ENCODE measurements around the gene TRAF6.

Gene TRAF6

DNA sequence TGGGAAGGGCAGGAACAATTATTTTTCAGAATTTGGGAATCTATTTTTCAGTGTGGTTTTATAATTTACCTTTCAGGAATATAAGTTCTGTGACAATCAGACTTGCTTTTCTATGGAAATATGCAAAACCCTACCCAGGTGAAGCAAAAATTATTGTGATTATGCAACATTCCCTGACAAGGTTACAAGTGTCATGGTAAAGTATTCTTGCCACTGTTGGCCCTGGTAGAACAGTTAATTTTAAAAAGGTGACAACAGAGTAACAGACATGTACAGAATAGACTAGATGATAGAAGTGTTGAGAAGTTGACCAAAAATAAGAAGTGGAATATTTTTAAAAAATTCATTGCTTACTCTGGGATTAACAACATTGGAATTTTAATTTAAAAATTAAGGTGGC is 29.2 kb downstream of the TRAF6 start:
- DNase-seq (ENCODE audit: low read depth): no peak
- TF ChIP-seq, protein P1, sequence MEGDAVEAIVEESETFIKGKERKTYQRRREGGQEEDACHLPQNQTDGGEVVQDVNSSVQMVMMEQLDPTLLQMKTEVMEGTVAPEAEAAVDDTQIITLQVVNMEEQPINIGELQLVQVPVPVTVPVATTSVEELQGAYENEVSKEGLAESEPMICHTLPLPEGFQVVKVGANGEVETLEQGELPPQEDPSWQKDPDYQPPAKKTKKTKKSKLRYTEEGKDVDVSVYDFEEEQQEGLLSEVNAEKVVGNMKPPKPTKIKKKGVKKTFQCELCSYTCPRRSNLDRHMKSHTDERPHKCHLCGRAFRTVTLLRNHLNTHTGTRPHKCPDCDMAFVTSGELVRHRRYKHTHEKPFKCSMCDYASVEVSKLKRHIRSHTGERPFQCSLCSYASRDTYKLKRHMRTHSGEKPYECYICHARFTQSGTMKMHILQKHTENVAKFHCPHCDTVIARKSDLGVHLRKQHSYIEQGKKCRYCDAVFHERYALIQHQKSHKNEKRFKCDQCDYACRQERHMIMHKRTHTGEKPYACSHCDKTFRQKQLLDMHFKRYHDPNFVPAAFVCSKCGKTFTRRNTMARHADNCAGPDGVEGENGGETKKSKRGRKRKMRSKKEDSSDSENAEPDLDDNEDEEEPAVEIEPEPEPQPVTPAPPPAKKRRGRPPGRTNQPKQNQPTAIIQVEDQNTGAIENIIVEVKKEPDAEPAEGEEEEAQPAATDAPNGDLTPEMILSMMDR (IDR thresholded peaks at IDR 0.05; ENCODE audit: control insufficient read depth, extremely low read depth, insufficient read depth): no peak
- no peak overlapping the region for H3K4me3 ChIP-seq (ENCODE audit: low read depth, low read length)

- TF ChIP-seq, protein P1 (IDR thresholded peaks at IDR 0.05; ENCODE audit: control insufficient read depth, extremely low read depth, insufficient read depth): peak; percentile 73
- peak; percentile 36 for DNase-seq (ENCODE audit: low read depth)
- no peak overlapping the region for H3K4me3 ChIP-seq (ENCODE audit: low read depth, low read length)
Observed at GRCh38 chr11:36478700-36479329, 31.3 kb downstream of the TRAF6 start.

- no peak for DNase-seq (ENCODE audit: low read depth)
- TF ChIP-seq, protein P1 (IDR thresholded peaks at IDR 0.05; ENCODE audit: control insufficient read depth, extremely low read depth, insufficient read depth): no peak
- no peak overlapping the region for H3K4me3 ChIP-seq (ENCODE audit: low read depth, low read length)
Observed at GRCh38 chr11:36475192-36475591, 34.9 kb downstream of the TRAF6 start.

DNA sequence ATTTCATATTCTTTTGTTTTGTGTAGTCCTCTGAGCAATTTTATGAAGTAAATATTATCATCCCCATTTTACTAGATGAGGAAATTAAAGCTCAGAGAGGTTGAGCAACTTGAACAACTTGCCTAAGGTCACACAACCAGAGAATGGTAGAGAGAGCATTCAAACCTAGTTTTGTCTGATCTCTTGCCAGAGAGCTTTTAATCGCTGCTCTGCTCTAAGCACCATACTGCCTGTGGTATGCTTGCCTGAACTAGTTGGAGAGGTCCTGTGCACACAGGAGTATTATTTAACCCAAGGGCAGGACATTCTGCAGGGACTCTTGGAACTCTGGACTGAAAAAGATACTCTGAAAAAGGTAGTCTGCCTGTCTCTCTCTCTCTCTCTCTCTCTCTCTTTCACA is 38.5 kb downstream of the TRAF6 start:
- TF ChIP-seq, protein P1 (IDR thresholded peaks at IDR 0.05; ENCODE audit: control insufficient read depth, extremely low read depth, insufficient read depth): no peak
- H3K4me3 ChIP-seq (ENCODE audit: low read depth, low read length): no peak overlapping the region
- DNase-seq (ENCODE audit: low read depth): no peak

- no peak for DNase-seq (ENCODE audit: low read depth)
- no peak overlapping the region for H3K4me3 ChIP-seq (ENCODE audit: low read depth, low read length)
- TF ChIP-seq, protein P1 (IDR thresholded peaks at IDR 0.05; ENCODE audit: control insufficient read depth, extremely low read depth, insufficient read depth): no peak
Observed at GRCh38 chr11:36469881-36470802, 39.9 kb downstream of the TRAF6 start.

- H3K4me3 ChIP-seq (ENCODE audit: low read depth, low read length): no peak overlapping the region
- TF ChIP-seq, protein P1 (IDR thresholded peaks at IDR 0.05; ENCODE audit: control insufficient read depth, extremely low read depth, insufficient read depth): peak; percentile 32
- no peak for DNase-seq (ENCODE audit: low read depth)
Observed at GRCh38 chr11:36469063-36469462, 41.0 kb downstream of the TRAF6 start.

Measured in LNCaP clone FGC (cell line).